Fibroblast of the conjunctiva (primary cell): ENCODE results near the gene ZNF350.
"Not testable (repeated sequence)": the region's sequence is repeated elsewhere in the genome, so short reads cannot be mapped to it uniquely, and the experiment has no call there.

Experiments
- DNase-seq: peaks from one replicate; pipeline ENCODE4 v3.0.0-alpha.2; 2010; ENCODE audit warnings: low read depth

ZNF350 gene

DNA sequence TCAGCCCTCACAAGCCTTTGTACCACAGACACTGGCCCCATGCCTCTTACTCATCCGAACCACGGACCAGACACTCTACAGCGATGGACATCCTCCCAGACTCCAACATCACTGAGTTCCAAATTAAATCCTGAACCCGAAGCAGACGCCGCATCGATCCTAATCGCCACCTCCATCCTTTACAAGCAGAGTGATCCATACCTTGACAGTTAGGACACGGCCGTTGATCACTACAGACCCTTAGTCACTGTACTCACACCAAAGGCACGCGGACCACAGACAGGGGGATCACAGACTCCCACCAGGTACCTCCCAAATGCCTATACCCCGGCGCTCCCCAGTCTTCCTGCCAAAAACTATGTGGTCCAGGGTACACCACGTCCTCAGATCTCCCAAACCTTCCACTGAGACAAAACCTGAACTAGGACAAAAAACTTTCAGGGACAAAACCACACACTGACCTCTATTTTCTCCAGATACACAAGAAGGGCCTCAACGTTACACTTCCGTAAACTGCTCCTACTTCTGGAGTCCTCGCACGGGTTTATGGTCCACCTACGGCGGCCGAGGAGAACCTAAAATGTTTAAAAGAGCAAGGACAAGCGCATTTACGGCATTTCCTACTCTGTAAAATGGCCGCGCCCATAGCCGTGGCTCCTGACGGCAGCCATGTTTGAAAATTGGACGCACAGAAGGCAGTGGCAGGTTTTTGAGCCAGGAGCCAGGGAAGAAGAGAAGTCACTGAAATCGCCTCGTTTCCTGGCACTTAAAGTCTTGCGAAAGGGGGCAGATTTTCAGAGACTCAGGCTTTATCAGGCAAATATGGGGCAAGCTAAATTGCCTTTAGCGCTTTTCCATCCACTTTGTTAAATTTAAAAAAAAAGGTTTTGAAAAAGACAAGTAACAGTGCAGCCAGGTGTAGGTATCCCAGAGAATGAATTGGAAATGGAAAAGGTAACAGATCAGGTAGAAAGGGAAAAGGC lies at the start of gene ZNF350:
Gene ZNF350, minus strand, starts transcription at position 532 of the 983 bp plus-strand sequence. CDS start 12,480 bp downstream, outside the sequence.
- peak; percentile 87 for DNase-seq

DNA sequence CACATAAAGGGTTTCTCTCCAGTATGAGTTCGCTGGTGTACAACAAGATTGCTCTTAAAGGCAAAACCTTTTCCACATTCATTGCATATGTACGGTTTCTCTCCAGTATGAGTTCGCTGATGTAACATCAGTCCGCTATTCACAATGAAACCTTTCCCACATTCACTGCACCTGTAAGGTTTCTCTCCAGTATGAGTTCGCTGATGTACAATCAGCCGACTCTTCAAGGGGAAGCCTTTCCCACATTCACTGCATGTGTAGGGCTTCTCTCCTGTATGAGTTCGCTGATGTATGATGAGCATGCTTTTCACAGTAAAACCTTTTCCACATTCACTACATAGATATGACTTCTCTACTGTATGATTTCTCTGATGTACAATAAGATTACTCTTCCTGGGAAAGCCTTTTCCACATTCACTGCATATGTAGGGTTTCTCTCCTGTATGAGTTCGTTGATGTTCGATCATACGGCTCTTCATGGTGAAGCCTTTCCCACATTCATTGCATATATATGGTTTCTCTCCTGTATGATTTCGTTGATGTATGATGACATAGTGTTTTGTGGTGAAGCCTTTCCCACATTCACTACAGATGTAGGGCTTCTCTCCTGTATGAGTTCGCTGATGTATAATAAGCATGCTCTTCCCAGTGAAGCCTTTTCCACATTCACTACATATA lies 47.5 kb upstream of the ZNF350 start:
- DNase-seq: no peak

DNA sequence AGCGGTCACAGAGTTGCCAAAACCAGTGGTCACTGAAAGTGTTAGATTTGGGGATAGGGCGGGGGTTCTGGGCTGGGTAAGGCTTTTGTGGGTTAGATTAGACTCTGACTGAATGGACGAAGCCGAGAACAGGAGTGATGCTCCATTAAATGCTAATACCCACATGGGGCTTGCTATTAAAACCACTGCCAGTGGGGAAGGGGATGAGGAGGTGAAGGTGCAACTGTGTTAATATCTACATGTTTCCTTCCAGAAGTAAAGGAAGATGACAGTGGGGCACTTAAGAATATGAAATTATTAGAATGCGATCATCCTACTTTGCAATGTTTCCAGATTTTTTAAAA lies 42.1 kb upstream of the ZNF350 start:
- DNase-seq: no peak

DNA sequence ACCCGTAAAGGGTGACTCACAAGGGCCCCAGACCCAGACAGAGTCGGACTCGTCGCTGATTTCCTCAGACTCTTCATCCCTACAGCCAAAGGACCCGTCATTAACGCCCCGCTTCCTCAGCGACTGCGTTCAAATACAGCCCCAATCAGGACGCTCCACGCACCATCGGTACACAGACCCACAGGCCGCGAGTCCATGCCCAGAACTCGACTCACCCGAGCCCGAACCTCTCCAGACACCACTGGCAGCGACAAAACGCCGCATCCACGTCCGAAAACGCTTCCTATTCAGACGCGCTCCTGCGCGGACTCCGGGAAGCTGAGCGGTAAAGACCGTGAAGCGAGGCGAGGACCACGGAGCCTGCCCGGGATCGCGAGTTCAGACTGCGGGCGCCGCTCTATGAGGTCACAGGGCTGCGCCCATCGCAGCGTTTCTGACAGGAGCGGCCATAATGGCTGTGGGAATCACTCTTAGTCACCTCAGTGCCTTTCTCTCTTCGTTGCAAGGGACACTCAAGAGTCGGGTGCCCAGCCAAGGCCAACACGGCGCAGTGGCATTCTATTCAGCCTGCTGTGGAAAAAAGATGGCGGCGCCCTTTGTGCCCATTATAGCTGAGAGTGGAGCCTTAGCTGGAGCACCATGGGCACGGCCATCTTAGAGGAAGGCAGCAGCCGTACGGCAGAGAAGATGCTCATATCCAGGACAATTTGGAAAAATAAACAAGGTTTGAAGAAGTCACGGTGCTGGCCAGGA lies 41.6 kb upstream of the ZNF350 start, which contains the start of gene ZNF614:
Gene ZNF614, minus strand, starts transcription at position 353 of the 753 bp plus-strand sequence. CDS start 2,634 bp downstream, outside the sequence.
- DNase-seq: peak; percentile 53

DNA sequence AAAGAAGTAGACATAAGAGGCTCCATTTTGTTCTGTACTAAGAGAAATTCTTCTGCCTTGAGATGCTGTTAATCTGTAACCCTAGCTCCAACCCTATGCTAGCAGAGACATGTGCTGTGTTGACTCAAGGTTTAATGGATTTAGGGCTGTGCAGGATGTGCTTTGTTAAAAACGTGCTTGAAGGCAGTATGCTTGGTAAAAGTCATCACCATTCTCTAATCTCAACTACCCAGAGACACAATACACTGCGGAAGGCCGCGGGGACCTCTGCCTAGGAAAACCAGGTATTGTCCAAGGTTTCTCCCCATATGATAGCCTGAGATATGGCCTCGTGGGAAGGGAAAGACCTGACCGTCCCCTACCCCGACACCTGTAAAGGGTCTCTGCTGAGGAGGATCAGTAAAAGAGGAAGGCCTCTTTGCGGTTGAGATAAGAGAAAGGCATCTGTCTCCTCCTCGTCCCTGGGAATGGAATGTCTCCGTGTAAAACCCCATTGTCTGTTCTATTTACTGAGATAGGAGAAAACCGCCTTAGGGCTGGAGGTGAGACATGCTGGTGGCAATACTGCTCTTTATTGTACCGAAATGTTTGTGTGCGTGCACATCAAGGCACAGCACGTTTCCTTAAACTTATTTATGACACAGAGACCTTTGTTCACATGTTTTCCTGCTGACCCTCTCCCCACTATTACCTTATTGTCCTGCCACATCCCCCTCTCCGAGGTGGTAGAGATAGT lies 39.8 kb upstream of the ZNF350 start:
- DNase-seq: not testable (repeated sequence)

DNA sequence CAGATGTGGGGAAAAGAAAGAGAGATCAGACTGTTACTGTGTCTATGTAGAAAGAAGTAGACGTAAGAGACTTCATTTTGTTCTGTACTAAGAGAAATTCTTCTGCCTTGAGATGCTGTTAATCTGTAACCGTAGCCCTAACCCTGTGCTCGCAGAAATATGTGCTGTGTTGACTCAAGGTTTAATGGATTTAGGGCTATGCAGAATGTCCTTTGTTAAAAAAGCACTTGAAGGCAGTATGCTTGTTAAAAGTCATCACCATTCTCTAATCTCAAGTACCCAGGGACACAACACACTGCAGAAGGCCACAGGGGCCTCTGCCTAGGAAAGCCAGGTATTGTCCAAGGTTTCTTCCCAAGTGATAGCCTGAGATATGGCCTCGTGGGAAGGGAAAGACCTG lies 37.8 kb upstream of the ZNF350 start:
- not testable (repeated sequence) for DNase-seq

DNA sequence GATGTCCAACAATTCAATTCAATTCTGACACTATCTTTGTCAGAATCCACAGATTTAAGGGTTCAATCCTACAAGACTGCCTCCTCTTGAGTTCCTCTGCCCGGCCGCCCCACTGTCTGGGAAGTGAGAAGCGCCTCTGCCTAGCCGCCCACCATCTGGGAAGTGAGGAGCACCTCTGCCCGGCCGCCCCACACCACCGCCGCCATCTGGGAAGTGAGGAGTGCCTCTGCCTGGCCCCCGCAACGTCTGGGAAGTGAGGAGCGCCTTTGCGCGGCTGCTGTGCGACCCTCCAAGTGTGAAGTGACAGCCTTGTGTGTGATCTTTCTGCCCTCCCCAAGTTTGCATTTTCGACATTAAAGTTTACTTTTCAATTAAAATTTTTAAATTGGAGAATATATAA lies 35.6 kb upstream of the ZNF350 start:
- no peak for DNase-seq

DNA sequence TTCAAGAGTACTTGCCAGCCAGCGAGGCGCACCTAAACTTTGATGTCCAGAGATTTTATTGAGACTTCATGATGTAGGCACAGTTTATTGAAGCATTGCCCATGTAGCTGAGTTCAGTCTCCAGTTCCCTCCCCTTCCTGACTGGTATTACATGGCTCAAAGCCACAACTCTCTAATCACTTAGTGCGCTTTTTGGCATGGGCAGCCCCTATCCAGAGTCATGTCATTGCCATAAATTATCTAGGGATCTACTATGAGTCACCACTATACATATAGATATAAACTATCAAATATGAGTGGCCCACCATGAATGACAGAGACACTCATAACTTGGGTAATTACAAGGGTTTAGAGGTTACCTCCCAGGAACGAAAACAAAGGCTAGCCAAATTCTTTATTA lies 33.9 kb upstream of the ZNF350 start:
- DNase-seq: no peak

DNA sequence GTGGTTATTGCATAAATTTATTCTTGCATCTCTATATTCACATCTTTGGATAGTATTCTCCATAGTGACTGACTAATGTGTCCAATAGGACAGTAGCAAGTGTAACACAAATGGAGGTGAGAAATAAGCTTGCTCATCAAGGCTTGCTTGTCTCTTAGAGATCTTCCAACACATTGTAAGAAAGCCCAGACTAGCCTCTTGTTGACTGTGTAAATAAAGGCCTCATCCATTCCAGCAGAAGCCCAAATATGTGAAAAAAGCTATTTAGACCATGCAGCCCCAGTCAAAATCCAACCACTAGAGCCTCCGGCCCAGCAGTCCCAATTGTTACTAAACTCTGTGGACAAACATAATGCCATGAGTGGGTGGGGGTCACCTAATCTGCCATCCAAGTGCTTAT lies 24.0 kb upstream of the ZNF350 start:
- no peak for DNase-seq

DNA sequence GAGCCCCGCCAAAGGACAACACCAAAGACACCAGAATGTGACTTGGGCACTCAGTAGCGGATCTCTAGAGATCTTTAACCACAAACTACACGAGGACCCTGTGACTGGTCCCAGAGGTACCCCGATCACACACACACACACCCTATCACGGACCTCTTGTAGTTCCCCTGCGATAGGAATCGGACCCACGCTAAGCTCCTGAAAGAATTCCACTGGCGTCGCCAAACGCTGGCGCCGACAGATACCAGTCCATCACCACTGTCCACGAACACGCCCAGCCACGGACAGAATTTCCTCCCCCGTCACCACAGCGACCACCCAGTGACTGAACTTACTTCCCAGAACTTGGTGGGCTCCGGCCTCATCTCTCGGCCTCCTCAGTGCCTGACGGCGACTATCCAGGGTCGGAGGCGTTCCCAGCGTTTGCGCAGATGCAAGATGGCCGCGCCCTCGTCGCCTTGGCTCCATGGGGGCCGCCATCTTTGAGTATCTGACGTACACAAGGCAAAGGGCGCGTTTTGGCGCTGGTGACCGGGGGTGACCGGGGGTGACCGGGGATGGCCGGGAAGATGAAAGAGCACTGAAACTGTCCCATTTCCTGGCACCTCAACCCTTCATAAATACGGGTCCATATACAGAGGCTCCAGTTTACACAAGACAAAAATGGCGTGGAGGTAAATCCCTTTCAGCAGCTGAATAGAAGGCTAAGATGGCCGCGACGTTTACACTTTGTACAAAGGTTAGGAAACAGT lies 21.3 kb upstream of the ZNF350 start, which contains the start of gene ZNF615:
Gene ZNF615, minus strand, starts transcription at position 406 of the 752 bp plus-strand sequence. CDS start 4,500 bp downstream, outside the sequence.
- peak; percentile 69 for DNase-seq

DNA sequence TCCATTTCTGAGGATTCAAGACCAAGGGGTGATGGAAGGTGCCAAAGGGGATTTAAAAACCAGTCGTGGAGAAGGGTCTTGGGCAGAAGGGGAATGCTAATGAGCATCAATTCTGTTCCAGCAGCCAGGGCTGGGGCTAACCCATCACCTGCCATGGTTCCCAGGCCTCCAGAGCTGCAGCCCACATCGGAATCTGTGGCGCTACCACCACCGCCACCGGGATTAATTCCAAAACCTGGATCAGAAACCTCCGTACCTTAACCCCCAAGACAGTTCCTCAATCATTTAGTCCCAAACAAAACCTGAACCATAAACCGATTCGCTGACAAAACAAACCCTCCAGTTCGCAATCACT lies 20.8 kb upstream of the ZNF350 start:
- no peak for DNase-seq

DNA sequence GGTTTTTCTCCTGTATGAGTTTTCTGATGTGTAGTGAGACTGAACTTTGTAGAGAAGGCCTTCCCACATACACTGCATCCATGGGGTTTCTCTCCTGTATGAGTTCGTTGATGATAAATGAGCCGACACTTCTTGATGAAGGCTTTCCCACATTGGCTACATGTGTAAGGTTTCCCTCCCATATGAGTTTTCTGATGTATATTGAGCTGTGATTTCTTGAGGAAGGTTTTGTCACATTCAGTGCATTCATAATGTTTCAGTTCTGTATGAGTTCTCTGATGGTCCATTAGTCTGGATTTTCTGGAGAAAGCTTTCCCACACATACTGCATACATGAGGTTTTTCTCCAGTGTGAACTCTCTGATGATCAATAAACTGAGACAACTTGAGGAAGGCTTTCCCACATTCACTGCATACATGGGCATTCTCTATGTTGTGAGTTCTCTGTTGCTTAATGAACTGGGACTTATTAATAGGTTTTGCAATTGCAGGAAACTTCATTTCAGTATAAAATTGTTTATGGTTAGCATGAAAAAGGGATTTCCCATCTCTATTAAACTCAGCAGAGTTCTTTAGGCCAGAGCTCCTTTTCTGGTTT lies 7.5 kb upstream of the ZNF350 start:
- no peak for DNase-seq

DNA sequence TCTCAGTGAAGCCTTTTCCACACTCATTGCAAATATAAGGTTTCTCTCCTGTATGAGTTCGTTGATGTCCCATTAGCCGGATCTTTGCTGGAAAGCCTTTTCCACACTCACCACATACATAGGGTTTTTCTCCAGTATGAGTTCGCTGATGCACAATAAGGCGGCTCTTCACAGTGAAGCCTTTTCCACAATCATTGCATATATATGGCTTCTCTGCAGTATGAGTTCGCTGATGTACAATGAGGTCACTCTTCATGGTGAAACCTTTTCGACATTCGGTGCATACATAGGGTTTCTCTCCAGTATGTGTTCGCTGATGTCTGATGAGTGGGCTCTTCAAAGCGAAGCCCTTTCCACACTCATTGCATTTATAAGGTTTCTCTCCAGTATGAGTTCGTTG lies 6.8 kb upstream of the ZNF350 start:
- no peak for DNase-seq

DNA sequence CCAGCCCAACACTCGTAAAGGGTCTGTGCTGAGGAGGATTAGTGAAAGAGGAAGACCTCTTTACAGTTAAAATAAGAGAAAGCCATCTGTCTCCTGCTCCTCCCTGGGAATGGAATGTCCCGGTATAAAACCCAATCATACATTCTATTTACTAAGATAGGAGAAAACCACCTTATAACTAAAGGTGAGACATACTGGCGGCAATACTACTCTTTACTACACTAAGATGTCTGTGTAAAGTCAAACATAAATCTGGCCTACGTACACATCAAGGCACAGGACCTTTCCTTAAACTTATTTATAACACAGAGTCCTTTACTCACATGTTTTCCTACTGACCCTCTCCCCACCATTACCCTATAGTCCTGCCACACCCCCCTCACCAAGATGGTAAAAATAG lies 3.3 kb downstream of the ZNF350 start:
- no peak for DNase-seq

DNA sequence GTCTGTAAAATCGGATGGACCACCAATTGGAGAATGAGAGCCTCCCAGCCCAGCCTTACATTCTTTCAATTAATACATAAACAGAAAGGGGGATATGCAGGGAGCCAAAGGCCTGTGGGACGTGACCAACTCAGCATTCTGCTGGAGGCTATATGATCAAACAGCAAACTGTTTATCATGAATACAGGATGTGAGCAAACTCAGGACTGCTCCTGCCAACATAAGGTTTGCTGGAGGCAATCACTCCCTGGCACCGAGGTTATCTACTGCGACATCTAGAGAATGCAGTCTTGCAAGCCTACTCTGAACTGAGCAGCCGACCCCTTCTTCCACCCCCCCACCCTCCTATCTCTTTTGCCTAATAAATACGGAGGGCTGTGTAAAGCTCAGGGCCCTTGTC lies 5.7 kb downstream of the ZNF350 start:
- DNase-seq: not testable (repeated sequence)

DNA sequence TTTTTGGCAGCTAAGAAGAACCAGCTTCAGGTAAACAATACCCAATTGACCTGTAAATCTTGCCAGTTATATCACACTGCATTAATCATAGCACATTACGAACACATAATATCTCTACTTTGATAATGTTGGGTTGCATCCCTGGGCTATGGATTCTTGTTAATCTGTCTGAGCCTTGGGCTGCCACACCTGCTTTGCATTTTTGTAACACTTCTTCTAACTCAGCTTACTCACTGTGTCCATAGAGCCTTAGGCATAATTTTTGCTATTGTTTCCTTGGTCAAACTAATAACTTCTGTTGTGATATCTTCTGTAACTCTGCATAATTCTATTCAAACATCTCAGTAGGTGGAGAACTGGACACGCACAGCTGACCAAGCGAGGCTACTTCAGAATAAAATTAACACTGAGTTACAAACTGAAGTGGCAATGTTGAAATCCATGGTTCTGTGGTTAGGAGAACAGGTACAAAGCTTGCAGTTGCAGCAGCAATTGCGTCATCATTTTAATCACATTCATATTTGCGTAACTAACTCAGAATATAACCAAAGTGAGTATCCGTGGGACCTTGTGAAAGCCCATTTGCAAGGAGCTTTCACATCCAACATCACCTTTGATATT lies 6.4 kb downstream of the ZNF350 start:
- no peak for DNase-seq

DNA sequence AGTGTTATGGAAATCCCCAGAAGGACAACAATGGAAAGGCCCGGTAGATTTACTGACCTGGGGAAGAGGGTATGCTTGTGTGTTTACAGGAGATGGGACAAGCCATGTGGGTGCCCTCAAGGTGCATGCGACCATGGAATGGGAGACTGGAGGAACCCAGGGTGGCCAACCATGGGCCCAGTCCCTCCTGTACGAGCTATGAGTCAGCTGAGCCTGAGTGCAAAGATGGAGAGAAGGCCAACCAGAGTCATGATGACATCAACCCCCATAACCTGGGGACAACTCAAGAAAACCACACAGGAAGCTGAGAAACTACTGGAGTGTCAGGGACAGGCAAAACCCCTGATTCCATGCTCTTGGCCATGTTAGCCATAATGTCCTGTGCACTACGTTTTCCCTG lies 7.8 kb downstream of the ZNF350 start:
- no peak for DNase-seq

DNA sequence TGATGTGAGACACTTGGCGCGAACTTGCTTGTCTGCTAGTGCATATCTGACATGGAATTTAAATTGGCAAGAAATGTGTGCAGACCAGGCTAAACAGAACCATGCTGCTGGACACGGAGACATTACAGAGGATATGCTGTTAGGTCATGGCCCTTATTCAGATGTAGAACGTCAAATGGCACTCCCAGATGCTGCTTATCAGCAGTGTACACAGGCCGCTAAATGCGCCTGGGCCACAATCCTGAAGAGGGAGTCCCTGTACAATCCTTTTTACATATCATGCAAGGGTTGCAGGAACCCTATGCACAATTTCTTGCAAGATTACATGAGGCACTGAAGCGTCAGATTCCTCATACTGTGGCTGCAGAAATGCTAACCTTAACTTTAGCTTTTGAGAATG lies 9.3 kb downstream of the ZNF350 start:
- no peak for DNase-seq

DNA sequence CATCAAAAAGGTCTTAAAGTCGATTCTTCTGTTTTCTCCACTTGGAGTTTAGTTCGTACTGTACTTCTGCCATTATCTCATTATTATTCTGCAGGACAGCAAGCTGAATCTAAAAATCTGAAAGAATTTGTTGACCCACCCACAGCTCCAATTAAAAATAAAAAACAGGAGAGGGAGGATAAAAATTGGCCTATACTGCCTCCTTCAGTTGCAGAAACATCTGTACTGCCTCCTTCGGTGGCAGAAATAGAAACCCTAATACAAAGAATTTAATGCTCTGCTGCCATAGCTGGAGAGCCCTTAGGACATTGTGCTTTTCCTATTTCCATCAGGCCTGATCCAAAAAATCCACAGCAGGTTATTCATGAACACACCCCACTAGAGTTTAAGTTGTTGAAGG lies 9.8 kb downstream of the ZNF350 start:
- no peak for DNase-seq

DNA sequence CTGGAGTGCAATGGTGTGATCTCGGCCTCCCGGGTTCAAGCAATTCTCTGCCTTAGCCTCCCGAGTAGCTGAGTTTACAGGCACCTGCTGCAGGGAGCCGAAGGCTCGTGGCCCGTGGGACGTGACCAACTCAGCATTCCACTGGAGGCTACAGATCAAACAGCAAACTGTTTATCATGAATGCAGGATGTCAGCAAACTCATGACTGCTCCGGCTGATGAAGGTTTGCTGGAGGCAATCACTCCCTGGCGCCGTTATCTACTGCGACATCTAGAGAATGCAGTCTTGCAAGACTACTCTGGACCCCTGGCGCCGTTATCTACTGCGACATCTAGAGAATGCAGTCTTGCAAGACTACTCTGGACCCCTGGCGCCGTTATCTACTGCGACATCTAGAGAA lies 10.9 kb downstream of the ZNF350 start:
- DNase-seq: not testable (repeated sequence)
